ENCODE measurements around the gene SGO1.

The SGO1 gene

DNA sequence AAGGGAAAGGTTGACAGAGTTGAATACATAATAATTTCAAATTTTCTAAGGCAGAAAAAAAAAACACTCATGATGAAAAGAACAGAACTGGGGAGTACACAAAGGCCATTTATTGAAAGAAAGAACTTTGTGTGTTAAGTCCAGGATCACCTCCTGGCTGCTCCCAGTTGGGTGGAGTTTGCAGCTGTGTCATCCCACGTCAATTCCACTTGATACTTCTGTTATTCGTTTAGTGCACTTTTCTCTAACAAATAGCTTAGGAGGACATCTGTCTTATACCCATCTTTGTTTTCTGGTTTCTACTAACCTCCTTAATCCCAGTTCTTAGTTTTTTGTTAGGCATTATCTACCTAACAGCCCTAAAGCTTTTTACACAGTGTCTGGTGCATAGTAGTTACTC lies 44.7 kb downstream of the SGO1 start:
- no peaks in the 10 kb centered on the region for H3K27me3 ChIP-seq (replicated peaks; ENCODE audit: control insufficient read depth, insufficient read depth, low read length, poor library complexity, severe bottlenecking)
- DNase-seq: no peak
- no peak overlapping the region for H3K27ac ChIP-seq (ENCODE audit: insufficient read depth, low read length, poor library complexity, severe bottlenecking)
- no peaks in the 10 kb centered on the region for H3K9me3 ChIP-seq (ENCODE audit: control insufficient read depth, low read length)
- H3K36me3 ChIP-seq (ENCODE audit: control insufficient read depth, insufficient read depth, low read length): peaks cover 43% of the 10 kb centered on the region
- no peaks in the 10 kb centered on the region for H3K4me1 ChIP-seq (ENCODE audit: control insufficient read depth, insufficient read depth, low read length, poor library complexity, severe bottlenecking)
- no peak overlapping the region for H3K4me3 ChIP-seq (ENCODE audit: insufficient read depth, low read depth, low read length, poor library complexity, severe bottlenecking)

DNA sequence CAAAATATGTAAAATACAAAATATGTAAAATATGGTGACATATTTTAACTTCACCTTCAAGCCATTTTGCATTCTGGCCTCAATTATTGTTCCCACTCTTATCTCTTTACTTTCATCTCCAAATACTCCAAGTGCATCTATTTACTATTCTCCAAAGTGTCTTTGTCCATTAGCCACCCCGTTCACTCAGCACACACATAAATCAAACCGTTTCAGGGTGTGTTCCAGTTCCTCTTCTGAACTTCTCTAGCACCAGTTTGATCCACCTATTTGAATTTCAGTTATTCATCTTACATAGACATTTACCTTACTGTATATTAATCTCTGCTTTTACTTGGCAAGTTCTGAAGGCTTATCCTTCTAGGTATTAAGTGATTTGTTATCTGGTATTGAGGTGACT lies 45.1 kb downstream of the SGO1 start:
- Histone ChIP-seq H3K27me3 (replicated peaks; ENCODE audit: control insufficient read depth, insufficient read depth, low read length, poor library complexity, severe bottlenecking) (no peaks in the 10 kb centered on the region), H3K4me1 (ENCODE audit: control insufficient read depth, insufficient read depth, low read length, poor library complexity, severe bottlenecking) (no peaks in the 10 kb centered on the region), H3K9me3 (ENCODE audit: control insufficient read depth, low read length) (no peaks in the 10 kb centered on the region), H3K27ac (ENCODE audit: insufficient read depth, low read length, poor library complexity, severe bottlenecking) (no peak overlapping the region), H3K4me3 (ENCODE audit: insufficient read depth, low read depth, low read length, poor library complexity, severe bottlenecking) (no peak overlapping the region), H3K36me3 (ENCODE audit: control insufficient read depth, insufficient read depth, low read length) (peaks cover 43% of the 10 kb centered on the region)
- no peak for DNase-seq

- Histone ChIP-seq H3K9me3 (ENCODE audit: control insufficient read depth, low read length) (no peaks in the 10 kb centered on the region), H3K27ac (ENCODE audit: insufficient read depth, low read length, poor library complexity, severe bottlenecking) (no peak overlapping the region), H3K4me3 (ENCODE audit: insufficient read depth, low read depth, low read length, poor library complexity, severe bottlenecking) (no peak overlapping the region), H3K36me3 (ENCODE audit: control insufficient read depth, insufficient read depth, low read length) (peaks cover 38% of the 10 kb centered on the region), H3K27me3 (replicated peaks; ENCODE audit: control insufficient read depth, insufficient read depth, low read length, poor library complexity, severe bottlenecking) (no peaks in the 10 kb centered on the region), H3K4me1 (ENCODE audit: control insufficient read depth, insufficient read depth, low read length, poor library complexity, severe bottlenecking) (no peaks in the 10 kb centered on the region)
- no peak for DNase-seq
Observed at GRCh38 chr3:20137647-20138046, 48.4 kb downstream of the SGO1 start.

GRCh38 chr3:20136231-20136630 lies 49.8 kb downstream of the SGO1 start:
- Histone ChIP-seq H3K9me3 (ENCODE audit: control insufficient read depth, low read length) (no peaks in the 10 kb centered on the region), H3K4me3 (ENCODE audit: insufficient read depth, low read depth, low read length, poor library complexity, severe bottlenecking) (no peak overlapping the region), H3K36me3 (ENCODE audit: control insufficient read depth, insufficient read depth, low read length) (peaks cover 30% of the 10 kb centered on the region), H3K4me1 (ENCODE audit: control insufficient read depth, insufficient read depth, low read length, poor library complexity, severe bottlenecking) (no peaks in the 10 kb centered on the region), H3K27ac (ENCODE audit: insufficient read depth, low read length, poor library complexity, severe bottlenecking) (no peak overlapping the region), H3K27me3 (replicated peaks; ENCODE audit: control insufficient read depth, insufficient read depth, low read length, poor library complexity, severe bottlenecking) (no peaks in the 10 kb centered on the region)
- DNase-seq: no peak

- no peaks in the 10 kb centered on the region for H3K27me3 ChIP-seq (replicated peaks; ENCODE audit: control insufficient read depth, insufficient read depth, low read length, poor library complexity, severe bottlenecking)
Observed at GRCh38 chr3:20130106-20130505, 55.9 kb downstream of the SGO1 start.

DNA sequence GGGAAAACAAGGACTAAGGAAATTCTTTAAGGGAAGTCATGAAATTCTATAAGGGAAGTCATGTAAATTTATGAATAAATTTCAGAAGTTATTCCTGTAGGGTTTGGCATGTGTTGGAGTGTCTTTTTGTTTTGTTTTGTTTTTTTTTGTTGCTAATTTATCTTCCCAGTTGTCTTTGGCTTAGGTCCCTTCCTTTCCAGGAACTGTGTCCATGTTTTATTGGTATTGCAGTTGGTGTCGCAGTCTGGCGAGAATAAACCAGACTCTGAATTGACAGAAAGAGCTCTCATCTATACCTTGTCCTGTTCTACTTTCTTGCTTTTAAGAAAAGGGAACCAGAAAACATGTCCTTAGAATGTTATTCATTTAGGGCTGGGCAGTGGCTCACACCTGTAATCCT lies 57.6 kb downstream of the SGO1 start:
- peaks cover 60% of the 10 kb centered on the region for H3K36me3 ChIP-seq (ENCODE audit: control insufficient read depth, insufficient read depth, low read length)
- H3K27me3 ChIP-seq (replicated peaks; ENCODE audit: control insufficient read depth, insufficient read depth, low read length, poor library complexity, severe bottlenecking): no peaks in the 10 kb centered on the region
- H3K4me1 ChIP-seq (ENCODE audit: control insufficient read depth, insufficient read depth, low read length, poor library complexity, severe bottlenecking): no peaks in the 10 kb centered on the region
- no peak overlapping the region for H3K4me3 ChIP-seq (ENCODE audit: insufficient read depth, low read depth, low read length, poor library complexity, severe bottlenecking)
- H3K27ac ChIP-seq (ENCODE audit: insufficient read depth, low read length, poor library complexity, severe bottlenecking): no peak overlapping the region
- H3K9me3 ChIP-seq (ENCODE audit: control insufficient read depth, low read length): no peaks in the 10 kb centered on the region
- no peak for DNase-seq

More at GRCh38 chr3:20130106-20130505, 55.9 kb downstream of the SGO1 start:
- H3K36me3 ChIP-seq (ENCODE audit: control insufficient read depth, insufficient read depth, low read length): peaks cover 51% of the 10 kb centered on the region
- no peaks in the 10 kb centered on the region for H3K9me3 ChIP-seq (ENCODE audit: control insufficient read depth, low read length)
- no peaks in the 10 kb centered on the region for H3K4me1 ChIP-seq (ENCODE audit: control insufficient read depth, insufficient read depth, low read length, poor library complexity, severe bottlenecking)
- no peak overlapping the region for H3K27ac ChIP-seq (ENCODE audit: insufficient read depth, low read length, poor library complexity, severe bottlenecking)
- H3K4me3 ChIP-seq (ENCODE audit: insufficient read depth, low read depth, low read length, poor library complexity, severe bottlenecking): no peak overlapping the region
- DNase-seq: no peak

- H3K36me3 ChIP-seq (ENCODE audit: control insufficient read depth, insufficient read depth, low read length): peaks cover 69% of the 10 kb centered on the region
- H3K27me3 ChIP-seq (replicated peaks; ENCODE audit: control insufficient read depth, insufficient read depth, low read length, poor library complexity, severe bottlenecking): no peaks in the 10 kb centered on the region
- no peaks in the 10 kb centered on the region for H3K9me3 ChIP-seq (ENCODE audit: control insufficient read depth, low read length)
- H3K4me1 ChIP-seq (ENCODE audit: control insufficient read depth, insufficient read depth, low read length, poor library complexity, severe bottlenecking): no peaks in the 10 kb centered on the region
- H3K4me3 ChIP-seq (ENCODE audit: insufficient read depth, low read depth, low read length, poor library complexity, severe bottlenecking): no peak overlapping the region
- no peak for DNase-seq
- H3K27ac ChIP-seq (ENCODE audit: insufficient read depth, low read length, poor library complexity, severe bottlenecking): no peak overlapping the region
Observed at GRCh38 chr3:20125897-20126296, 60.1 kb downstream of the SGO1 start.

GRCh38 chr3:20125289-20125688 lies 60.7 kb downstream of the SGO1 start:
- Histone ChIP-seq H3K27me3 (replicated peaks; ENCODE audit: control insufficient read depth, insufficient read depth, low read length, poor library complexity, severe bottlenecking) (no peaks in the 10 kb centered on the region), H3K4me1 (ENCODE audit: control insufficient read depth, insufficient read depth, low read length, poor library complexity, severe bottlenecking) (no peaks in the 10 kb centered on the region), H3K36me3 (ENCODE audit: control insufficient read depth, insufficient read depth, low read length) (peaks cover 65% of the 10 kb centered on the region), H3K4me3 (ENCODE audit: insufficient read depth, low read depth, low read length, poor library complexity, severe bottlenecking) (no peak overlapping the region), H3K9me3 (ENCODE audit: control insufficient read depth, low read length) (no peaks in the 10 kb centered on the region), H3K27ac (ENCODE audit: insufficient read depth, low read length, poor library complexity, severe bottlenecking) (no peak overlapping the region)
- no peak for DNase-seq

- no peak for DNase-seq
- Histone ChIP-seq H3K9me3 (ENCODE audit: control insufficient read depth, low read length) (no peaks in the 10 kb centered on the region), H3K36me3 (ENCODE audit: control insufficient read depth, insufficient read depth, low read length) (peaks cover 69% of the 10 kb centered on the region), H3K27ac (ENCODE audit: insufficient read depth, low read length, poor library complexity, severe bottlenecking) (no peak overlapping the region), H3K4me3 (ENCODE audit: insufficient read depth, low read depth, low read length, poor library complexity, severe bottlenecking) (no peak overlapping the region), H3K27me3 (replicated peaks; ENCODE audit: control insufficient read depth, insufficient read depth, low read length, poor library complexity, severe bottlenecking) (no peaks in the 10 kb centered on the region), H3K4me1 (ENCODE audit: control insufficient read depth, insufficient read depth, low read length, poor library complexity, severe bottlenecking) (no peaks in the 10 kb centered on the region)
Observed at GRCh38 chr3:20123131-20123652, 62.8 kb downstream of the SGO1 start.

GRCh38 chr3:20121088-20121487 lies 64.9 kb downstream of the SGO1 start:
- Histone ChIP-seq H3K27ac (ENCODE audit: insufficient read depth, low read length, poor library complexity, severe bottlenecking) (no peak overlapping the region), H3K27me3 (replicated peaks; ENCODE audit: control insufficient read depth, insufficient read depth, low read length, poor library complexity, severe bottlenecking) (no peaks in the 10 kb centered on the region), H3K4me3 (ENCODE audit: insufficient read depth, low read depth, low read length, poor library complexity, severe bottlenecking) (no peak overlapping the region), H3K9me3 (ENCODE audit: control insufficient read depth, low read length) (no peaks in the 10 kb centered on the region), H3K4me1 (ENCODE audit: control insufficient read depth, insufficient read depth, low read length, poor library complexity, severe bottlenecking) (no peaks in the 10 kb centered on the region), H3K36me3 (ENCODE audit: control insufficient read depth, insufficient read depth, low read length) (peaks cover 68% of the 10 kb centered on the region)
- no peak for DNase-seq
